Measurements from ENCODE around the gene SLC35B1.

Gene SLC35B1, protein sequence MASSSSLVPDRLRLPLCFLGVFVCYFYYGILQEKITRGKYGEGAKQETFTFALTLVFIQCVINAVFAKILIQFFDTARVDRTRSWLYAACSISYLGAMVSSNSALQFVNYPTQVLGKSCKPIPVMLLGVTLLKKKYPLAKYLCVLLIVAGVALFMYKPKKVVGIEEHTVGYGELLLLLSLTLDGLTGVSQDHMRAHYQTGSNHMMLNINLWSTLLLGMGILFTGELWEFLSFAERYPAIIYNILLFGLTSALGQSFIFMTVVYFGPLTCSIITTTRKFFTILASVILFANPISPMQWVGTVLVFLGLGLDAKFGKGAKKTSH

DNA sequence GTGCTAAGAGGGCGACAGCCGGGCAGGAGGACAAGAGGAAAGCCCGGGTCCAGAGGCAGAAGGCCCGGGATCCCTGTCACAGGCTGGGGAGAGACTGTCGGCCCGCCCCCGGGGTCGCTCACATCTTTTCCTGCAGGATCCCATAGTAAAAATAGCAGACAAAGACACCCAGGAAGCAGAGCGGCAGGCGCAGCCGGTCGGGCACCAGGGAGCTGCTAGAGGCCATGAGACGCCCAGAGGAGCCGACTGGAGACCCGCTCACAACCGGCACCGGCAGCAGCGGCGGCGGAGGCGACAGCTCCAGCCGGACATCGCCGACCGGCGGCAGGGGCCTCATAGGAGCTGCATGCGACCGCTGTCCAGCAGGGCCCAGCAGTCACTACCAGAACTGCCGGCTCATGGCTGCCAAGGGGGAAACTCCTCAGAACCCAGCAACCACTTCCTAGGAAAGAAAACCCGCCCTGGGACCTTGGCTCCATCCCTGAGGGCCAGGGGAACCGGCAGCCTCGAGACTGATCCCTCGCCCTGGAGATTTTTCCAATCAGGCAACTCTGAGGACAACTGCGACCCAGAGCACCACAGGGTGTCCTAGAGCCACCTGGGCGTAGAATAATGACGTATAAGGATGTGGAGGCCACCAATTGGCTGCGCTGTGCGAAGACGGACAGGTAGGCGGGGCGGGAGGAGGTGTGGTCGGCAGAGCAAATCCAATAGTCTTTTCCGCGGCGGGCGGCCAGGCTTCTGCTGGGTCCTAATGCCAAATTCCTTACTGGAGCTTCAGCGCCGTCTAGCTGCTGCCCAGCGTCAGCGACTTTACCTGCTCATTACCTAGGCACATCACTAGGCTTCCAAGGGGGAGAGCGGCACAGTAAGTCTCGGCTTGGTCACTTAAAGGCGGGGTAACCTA is at the start of gene SLC35B1:
Gene SLC35B1, minus strand, starts transcription at position 357 of the 907 bp plus-strand sequence. Its CDS starts 131 bp downstream, at position 226.
- peak; percentile 99 for DNase-seq

DNA sequence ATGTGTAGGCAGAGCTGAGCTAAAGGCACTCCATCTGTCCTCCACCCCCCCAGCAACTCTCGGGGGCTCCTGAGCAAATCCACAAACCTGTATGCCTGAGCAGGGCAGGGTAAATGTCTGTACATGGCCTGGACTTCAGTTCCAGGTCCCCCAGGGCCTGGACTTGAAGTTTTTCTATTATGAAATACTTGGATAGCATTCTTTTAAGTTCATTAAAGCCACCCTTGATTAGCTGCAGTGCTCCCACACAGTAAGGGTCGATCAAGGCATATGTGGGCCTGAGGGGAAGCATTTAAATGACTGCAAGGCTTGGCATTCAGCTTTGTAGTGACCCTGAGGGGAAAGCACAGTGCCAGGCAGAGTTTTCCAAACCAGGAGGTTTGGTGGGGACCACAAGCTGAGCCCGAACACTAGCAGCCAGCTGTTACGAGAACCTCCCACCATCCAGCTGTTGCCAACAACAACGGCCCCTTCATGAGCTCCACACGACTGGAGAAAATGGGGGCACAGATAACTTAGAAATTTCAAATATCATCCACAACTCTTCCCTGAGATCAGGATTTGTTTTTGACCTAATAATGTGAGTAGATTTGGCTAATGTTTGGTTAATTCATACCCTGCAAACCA is 49.5 kb upstream of the SLC35B1 start:
- DNase-seq: no peak

DNA sequence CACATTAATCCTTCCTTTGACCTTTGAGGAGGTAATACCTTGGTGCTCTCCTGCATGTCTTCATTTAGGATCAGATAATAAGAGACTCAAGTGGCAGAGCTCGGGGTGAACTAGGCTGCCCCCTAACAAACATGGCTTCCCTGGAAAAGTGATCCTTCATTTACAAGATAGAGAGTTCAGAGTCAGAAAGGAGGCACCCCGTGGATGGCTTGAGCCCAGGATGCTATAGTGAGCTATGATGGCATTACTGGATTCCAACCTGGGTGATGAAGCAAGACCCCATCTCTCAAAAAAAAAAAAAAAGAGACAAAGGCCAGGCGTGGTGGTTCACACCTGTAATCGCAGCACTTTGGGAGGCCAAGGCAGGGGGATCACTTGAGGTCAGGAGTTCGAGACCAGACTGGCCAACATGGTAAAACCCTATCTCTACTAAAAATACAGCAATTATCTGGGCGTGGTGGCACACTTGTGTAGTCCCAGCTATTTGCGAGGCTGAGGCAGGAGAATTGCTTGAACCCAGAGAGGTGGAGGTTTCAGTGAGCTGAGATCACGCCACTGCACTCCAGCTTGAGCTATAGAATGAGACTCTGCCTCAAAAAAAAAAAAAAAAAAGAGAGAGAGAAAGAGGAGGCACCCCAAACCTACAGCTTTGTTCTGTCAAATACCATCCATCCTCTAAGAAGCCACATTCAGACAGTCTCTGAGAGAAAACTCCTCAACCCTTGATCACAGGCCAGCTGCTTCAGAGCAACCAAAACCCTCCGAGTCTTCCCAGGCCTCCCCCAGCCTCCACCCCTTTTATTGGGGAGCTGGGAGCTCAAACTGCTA is 48.8 kb upstream of the SLC35B1 start:
- DNase-seq: no peak

DNA sequence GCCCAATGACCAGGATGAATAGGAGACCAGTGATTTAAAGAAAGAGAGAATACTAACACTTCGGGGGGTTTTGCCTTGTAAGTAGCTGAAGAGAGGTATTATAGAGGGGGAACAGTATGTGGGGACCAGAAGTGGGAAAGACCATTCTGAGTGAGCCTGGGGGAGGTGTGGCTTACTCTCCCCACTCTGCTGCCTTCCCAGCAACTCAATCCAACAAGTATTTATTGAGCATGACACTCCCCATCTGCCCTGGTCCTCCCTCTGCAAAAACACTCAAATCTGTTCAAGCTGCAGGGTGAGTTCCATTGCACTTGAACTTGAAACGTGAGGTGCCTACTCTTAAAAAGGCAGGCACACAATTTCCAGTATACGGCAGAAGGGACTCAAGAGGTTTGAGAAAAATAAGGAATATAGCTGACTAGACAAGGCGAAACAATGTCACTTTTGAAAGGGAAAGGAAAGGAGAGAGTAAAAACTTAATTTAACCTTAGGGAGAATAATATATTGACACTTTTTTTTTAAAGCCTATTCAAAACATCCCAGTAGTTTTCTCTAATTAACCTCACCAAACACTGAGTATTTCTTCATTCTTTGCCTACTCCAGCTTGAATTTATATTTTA is 48.0 kb upstream of the SLC35B1 start:
- DNase-seq: no peak

DNA sequence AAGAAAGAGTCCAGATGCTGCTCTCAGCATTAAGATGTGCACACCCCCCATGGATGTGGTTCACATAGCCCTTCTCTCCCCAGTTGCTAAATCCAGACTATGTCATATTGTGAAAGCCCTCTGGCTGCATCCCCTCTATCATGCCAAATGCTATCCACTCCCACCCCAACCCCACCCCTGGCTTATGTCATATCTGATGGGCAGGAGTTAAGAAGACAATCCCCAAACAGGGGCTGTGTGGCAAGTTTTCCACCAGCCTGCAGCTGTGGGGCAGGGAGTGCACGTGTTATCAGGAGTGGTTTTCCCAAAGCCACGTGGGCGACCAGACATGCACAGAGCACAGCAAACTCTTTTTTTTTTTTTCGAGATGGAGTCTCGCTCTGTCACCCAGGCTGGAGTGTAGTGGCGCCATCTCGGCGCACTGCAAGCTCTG is 46.2 kb upstream of the SLC35B1 start:
- no peak for DNase-seq

DNA sequence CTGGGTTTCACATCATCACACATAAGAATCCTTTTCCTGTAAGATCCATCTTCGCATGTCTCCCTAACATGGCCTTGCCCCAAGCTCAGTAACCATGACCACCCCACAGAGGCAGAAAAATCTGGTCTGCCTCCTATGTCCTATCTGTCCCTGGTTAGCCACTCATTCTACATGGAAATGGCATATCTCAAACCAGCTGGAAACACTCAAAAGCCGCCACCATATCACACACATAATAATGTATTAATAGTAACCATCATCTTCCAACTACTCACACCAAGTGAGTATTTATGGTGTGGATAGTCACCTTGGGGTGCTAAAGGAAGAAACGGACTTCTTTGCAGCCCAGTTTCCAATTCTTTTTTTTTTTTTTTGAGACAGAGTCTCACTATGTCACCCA is 44.7 kb upstream of the SLC35B1 start:
- DNase-seq: no peak

DNA sequence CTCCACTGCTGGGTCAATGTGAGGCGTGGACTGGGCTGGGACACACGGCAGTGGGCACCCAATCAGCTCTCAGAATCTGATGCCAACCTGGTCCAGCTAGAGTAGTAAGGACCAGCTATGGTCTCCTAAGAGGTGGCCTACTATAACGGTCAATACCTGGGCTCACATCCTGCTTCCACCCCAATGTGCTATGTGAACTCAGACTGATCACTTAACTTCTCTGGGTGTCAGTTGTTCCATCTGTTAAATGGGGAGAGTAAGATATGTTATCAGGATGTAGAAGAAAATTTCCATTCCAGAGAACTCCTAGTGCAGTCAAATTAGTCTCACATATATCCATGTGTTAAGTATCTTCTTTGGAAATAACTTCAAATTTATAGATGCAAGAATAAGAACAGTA is 42.0 kb upstream of the SLC35B1 start:
- DNase-seq: no peak

DNA sequence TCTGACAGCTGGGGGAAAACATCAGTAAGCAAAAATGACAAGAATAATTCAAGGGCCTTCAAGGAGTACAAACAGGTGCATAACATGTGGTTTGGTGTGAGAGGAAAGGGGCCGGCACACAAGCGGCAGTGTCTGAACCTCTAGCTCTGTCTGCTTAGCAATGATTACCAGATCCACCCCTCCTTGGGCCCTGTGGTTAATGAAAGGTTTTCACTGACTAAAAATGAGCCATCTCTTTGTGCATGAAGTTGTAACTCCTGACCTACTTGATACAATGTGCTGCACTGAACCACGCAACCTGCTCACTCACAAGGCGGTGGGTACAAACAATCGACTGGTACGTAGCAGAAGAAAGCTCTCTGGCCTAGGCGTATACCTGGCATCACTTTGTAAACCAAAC is 41.0 kb upstream of the SLC35B1 start:
- peak; percentile 71 for DNase-seq

DNA sequence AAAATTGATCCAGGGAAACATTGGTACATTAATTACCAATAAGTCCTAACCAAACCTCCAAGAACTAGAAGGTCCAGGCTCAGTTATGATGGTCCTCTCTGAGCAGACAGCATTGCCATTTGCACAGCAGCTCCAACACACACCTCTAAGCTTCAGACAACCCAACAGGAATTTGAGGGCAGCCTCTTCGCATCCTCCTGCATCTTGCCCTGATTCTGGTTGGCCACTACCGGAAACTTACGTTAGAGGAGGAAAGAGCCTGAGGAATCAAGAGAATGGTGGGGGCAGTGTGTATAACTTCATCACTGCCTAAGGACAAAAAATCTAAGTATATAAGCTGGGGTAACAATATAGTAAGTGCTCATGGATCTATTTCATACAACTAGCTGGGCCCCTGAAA is 40.5 kb upstream of the SLC35B1 start:
- DNase-seq: peak; percentile 49

DNA sequence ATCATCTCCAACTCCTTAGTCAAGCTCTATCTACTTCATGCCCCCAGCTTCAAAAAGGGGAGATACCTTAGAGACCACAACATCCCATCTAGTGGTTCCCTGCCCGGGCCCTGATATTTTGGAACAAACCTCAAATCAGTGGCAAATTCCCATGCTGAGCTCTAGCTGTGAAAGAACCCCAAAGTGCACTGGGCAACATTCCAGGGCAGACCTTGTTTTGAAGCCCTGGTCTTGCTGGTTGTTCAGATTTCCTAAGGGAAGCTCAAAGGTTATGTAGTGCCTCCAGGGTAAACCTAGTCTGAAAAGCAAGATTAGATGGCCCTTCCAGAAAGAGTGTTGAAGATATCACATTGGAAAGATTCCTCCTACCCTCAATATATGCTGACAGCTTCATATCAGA is 39.9 kb upstream of the SLC35B1 start:
- no peak for DNase-seq

DNA sequence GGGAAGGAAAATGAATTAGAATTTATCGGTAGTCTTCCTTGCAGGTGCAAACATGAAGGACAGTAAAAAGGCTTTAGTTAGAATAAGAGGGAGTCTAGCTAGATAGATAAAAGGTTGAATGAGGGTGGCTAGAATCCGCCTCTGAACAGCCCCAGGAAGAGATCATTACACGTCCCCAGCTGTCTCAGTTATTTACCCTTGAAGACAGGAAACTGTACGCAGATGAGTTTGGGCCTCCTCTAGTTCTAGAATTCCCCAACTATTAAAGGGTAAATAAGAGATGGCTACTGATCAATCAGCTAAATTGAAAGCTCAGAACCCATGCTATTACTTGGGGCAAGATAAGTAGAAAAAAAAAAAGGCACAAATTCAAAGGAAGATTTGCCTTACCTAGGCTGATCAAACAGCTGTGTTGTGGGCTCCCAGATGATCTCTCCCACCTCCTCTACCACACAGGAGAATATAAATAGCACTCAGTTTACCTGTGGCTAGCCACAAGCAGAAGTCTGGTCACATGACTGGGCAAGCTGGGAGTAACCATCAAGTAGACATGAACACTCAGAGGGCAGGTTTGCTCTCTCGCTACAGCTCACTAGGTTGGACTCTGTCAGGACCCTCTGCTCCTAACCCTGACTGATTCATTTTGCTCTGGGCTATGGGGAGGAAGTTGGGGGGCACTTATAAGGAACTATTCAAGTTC is 39.2 kb upstream of the SLC35B1 start:
- DNase-seq: peak; percentile 52

DNA sequence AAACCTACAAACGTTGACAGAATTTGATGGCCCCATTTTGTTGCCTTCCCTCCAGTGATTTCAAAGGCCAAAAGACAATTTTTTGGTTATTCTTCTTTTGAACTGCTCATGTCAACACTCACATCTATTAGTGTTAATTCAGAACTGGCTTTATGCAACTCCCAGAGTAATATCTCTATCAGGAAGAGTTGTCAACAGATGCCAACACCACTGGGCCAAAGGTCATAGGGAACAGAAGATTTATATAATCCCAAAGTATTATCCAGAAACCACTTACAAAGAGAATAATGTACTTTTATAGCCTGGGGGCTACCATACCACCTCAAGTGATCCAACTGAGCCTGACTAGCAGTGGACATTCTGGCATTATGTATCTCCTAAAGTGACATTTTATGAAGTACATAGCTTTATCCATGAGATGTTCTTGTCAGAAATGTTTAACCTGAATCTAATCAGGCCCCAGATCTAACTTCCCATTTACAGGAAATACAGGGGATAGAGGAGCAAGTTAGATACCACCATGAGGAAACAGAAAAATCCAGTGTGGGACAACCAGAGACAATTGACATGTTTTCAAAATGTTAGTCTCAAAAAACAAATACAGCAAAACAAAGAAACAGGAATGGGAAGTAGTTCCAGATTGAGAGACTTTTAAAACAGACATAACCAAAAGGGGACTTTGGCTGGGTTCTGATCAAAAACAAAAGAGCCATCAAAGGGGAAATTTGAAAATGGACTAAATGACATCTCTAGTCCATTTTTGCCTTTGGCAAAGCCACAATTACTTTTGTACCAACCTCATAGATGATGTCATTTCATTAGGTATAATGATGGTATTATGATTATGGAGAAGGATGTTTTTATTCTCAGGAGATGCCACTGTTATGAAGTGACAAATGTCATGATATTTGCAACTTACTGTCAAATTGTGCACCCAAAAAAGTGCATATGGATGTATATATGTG is 37.7 kb upstream of the SLC35B1 start:
- DNase-seq: no peak

DNA sequence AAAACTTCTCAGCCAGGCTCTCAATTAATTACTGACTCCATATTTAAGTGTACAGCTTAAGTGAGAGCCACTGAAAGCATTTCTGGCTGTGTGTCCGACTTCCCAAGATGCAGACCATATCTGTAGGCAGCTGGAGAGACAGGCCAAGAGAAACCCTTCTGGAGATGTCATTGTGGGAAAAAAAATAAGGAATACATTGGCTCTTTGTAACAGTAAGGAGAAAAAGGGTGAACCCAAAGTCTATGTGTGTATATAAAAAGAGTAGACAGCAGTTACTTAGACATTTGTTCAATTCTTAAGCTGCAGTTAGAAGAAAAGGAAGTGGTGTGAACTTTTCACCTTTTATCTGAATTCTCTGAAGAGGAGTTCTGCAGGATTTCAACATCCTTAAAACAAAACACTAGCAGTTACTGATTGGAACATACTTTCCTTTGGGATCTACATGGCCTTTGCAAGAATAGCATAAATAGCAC is 34.4 kb upstream of the SLC35B1 start:
- DNase-seq: no peak

DNA sequence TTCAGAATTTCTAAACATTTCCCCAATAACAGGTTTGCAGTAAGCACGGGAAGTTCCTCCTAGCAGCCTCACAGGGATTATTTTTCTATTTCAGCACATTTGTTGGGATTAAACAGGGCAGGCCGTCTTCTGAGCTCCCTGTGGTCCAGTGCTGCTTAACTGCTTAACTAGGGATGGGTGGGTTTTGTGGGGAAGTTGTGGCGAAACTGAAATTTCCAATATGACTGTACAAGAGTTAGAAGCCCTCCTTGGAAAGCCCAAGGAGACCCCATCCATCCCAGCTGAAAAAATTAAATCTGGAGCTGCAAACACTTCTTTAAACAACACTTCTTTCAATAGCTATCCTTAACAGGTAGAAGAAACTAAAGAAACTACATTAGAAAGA is 33.9 kb upstream of the SLC35B1 start:
- no peak for DNase-seq

DNA sequence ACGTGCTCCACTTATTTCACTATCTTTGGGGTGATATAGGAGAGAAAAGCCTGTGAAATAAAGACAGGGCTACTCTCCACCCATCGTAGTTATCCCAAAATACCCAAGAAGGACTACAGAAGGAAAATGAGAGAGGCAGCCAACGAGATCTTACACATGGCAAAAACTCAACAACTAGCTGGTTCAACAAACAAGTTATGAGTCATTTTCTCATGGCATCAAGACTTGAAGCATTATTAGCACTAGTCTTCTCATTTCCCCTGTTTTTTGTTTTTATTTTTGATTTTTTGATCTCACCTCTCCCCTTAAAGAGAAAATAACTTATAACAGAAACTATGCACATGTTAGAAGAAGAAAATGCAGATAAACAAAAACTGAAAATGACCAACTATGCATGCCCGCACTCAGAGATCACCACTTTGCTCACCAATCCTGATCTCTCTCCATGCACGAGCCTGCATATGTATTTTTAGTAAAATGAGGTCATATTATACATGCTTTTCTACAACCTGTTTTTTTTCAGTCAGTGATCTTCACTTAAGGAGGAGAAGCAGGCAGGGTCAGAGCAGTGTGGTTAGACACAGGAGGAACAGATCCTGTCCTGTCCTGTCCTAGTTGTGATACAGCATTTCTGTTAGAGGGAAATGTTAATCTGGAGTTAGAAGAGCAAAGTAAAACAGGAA is 33.4 kb upstream of the SLC35B1 start:
- DNase-seq: no peak

DNA sequence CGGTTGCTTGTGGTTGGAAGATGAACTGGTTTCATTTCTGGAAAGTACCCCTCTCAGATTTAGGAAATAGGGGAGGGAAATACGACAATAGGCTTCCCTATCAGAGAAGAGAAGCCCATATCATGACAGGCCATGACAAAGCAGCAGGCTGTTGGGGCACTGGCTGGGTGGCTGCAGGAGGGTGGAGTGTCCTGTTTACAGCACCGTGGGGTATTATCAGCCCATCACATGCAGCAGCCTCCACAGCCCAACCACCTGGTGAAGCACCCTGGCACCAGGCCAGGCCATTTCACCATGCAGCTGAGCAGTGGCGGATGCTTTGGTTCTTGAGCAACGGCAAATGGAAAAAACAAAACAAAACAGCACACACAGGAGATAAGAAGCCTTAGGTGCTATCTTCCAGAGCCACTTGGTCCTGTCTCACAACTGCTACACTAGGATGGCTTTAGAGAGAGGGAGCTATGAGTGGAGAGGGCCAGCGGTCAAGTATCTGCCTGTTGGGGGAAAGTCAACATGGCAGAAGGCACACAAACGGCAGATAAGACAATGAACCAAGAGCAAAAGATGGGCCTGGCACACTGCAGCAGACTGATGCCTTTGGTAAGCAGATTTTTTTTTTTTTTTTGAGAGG is 32.0 kb upstream of the SLC35B1 start:
- DNase-seq: peak; percentile 98

DNA sequence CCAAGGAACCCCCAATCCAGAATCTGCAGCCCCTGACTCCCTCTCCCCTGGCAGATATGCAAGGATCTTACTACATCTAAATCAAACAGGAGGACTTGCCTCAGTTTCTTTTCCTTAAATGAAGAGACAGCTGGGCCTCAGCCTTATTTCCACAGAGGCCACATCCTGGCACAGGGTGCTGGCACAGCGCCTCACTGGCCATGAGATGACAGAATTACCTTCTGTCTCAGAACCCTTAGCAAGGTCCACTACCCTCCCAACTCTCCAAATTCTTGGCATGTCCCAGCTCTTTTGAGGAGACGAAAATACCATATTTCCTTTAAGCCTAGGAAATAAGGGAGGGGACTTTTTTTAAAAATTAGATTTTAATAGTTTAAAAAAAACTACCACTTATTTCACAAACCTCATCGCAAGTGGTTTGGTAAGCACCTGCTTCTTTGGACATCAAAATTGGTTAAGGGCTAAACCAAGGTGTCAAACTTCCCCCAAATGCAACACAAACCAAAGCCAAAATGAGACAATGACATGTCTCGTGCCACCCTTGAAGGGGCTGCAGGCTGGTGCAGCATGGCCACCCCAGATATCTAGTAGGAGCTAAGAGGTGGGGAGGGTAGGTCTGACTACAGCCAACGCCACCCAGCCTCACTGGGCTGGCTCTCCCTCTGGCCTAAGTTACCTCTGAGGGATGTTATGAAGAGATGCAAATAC is 30.8 kb upstream of the SLC35B1 start:
- DNase-seq: no peak

Data from CD4-positive, alpha-beta T cell treated with Interleukin-17A for 4 hours (primary cell).